IMR-90 (cell line): Measurements from ENCODE around the gene GPR132. TPM values are rescaled to one million over a fixed set of nuclear protein-coding genes. Genes with fewer than 3 reads are reported as not detected.

Experiments
- ATAC-seq: fragments of 200-7000 bp; cut with Tn5 transposase; 2 replicates; pipeline ENCODE4 v1.9.1; 2020; ENCODE audit warnings: low read depth, mild to moderate bottlenecking, moderate library complexity
- BruUV-seq: library from RNA; stranded (reverse); fragments of 400-500 nt; replicated peaks from 2 replicates; lab custom pipeline; 2021; lab: Mats Ljungman, UMichigan
- CTCF ChIA-PET: fragments of 300-600 bp; formaldehyde crosslinking; extraction: SDS; loops from one replicate; lab custom pipeline; 2021; ENCODE audit warnings: antibody characterized with exemption; lab: Yijun Ruan, JAX
- POLR2A ChIA-PET: fragments of 300-600 bp; sonication (Branson Sonifier 250); formaldehyde crosslinking; loops from one replicate; lab custom pipeline; 2022; ENCODE audit warnings: antibody characterized with exemption; ENCODE audit not compliant: unreplicated experiment; lab: Charles Lee
- DNase-seq: peaks from one replicate; pipeline ENCODE4 v3.0.0; 2013
- H2AFZ ChIP-seq: replicated peaks from 2 replicates; pipeline ENCODE3; 2013; ENCODE audit warnings: low read length, mild to moderate bottlenecking; ENCODE audit not compliant: poor library complexity
- H2AK5ac ChIP-seq: 2 replicates; pipeline ENCODE4 v1.6.1; 2013; ENCODE audit warnings: low read depth, low read length, inconsistent platforms
- H2AK9ac ChIP-seq: replicated peaks from 2 replicates; pipeline ENCODE3; 2013; ENCODE audit warnings: mild to moderate bottlenecking, low read depth, low read length, moderate library complexity; ENCODE audit not compliant: poor library complexity
- H2BK120ac ChIP-seq: 2 replicates; pipeline ENCODE4 v1.6.1; 2013; ENCODE audit warnings: low read depth, low read length, inconsistent platforms
- H2BK15ac ChIP-seq: 3 replicates; pipeline ENCODE4 v1.6.1; 2013; ENCODE audit warnings: low read depth, low read length, inconsistent platforms
- H2BK20ac ChIP-seq: 2 replicates; pipeline ENCODE4 v1.6.1; 2013; ENCODE audit warnings: low read depth, mild to moderate bottlenecking, inconsistent platforms, low read length, moderate library complexity
- H2BK5ac ChIP-seq: 2 replicates; pipeline ENCODE4 v1.6.1; 2013; ENCODE audit warnings: mild to moderate bottlenecking, low read depth, low read length, inconsistent platforms; ENCODE audit not compliant: poor library complexity, severe bottlenecking
- H3K14ac ChIP-seq: replicated peaks from 2 replicates; pipeline ENCODE4 v1.6.1; 2013; ENCODE audit warnings: low read depth, low read length, inconsistent platforms
- H3K18ac ChIP-seq: 2 replicates; pipeline ENCODE4 v1.6.1; 2013; ENCODE audit warnings: low read depth, low read length, control low read depth
- H3K23ac ChIP-seq: 2 replicates; pipeline ENCODE4 v1.6.1; 2013; ENCODE audit warnings: low read depth, low read length, inconsistent platforms
- H3K27ac ChIP-seq: 2 replicates; pipeline ENCODE4 v1.5.1; 2013; ENCODE audit warnings: mild to moderate bottlenecking, control low read depth, low read length; ENCODE audit not compliant: insufficient read depth
- H3K27me3 ChIP-seq: 2 replicates; pipeline ENCODE4 v1.6.1; 2013; ENCODE audit warnings: low read length; ENCODE audit not compliant: control insufficient read depth, insufficient read depth
- H3K36me3 ChIP-seq: 2 replicates; pipeline ENCODE4 v1.6.1; 2013; ENCODE audit warnings: low read length, mixed read lengths; ENCODE audit not compliant: control insufficient read depth, insufficient read depth
- H3K4ac ChIP-seq: 2 replicates; pipeline ENCODE4 v1.6.1; 2013; ENCODE audit warnings: low read depth, low read length, inconsistent platforms
- H3K4me1 ChIP-seq: 2 replicates; pipeline ENCODE4 v1.6.1; 2013; ENCODE audit warnings: low read length, mixed read lengths; ENCODE audit not compliant: control insufficient read depth, insufficient read depth
- H3K4me2 ChIP-seq: 2 replicates; pipeline ENCODE4 v1.6.1; 2013; ENCODE audit warnings: low read depth, mild to moderate bottlenecking, control low read depth, low read length, moderate library complexity
- H3K4me3 ChIP-seq: 2 replicates; pipeline ENCODE4 v1.5.1; 2013; ENCODE audit warnings: low read depth, mild to moderate bottlenecking, control low read depth, low read length, moderate library complexity; ENCODE audit not compliant: insufficient read depth
- H3K56ac ChIP-seq: 2 replicates; pipeline ENCODE4 v1.6.1; 2013; ENCODE audit warnings: low read length, inconsistent platforms; ENCODE audit not compliant: insufficient read depth; ENCODE audit errors: extremely low read depth
- H3K79me1 ChIP-seq, 2 experiments: 2 replicates each; pipeline ENCODE4 v1.6.1; 2013; ENCODE audit warnings: low read length in 2 of 2, inconsistent platforms in 1 of 2, low read depth in 1 of 2
- H3K9ac ChIP-seq: 2 replicates; pipeline ENCODE4 v1.6.1; 2013; ENCODE audit warnings: low read depth, low read length, control low read depth
- H3K9me1 ChIP-seq: 2 replicates; pipeline ENCODE4 v1.6.1; 2013; ENCODE audit warnings: low read length, inconsistent platforms; ENCODE audit not compliant: insufficient read depth
- H3K9me3 ChIP-seq: 2 replicates; pipeline ENCODE4 v1.6.1; 2013; ENCODE audit warnings: low read length; ENCODE audit not compliant: control insufficient read depth, insufficient read depth
- H4K20me1 ChIP-seq: 2 replicates; pipeline ENCODE4 v1.6.1; 2013; ENCODE audit warnings: low read length, inconsistent platforms; ENCODE audit not compliant: insufficient read depth
- H4K5ac ChIP-seq: 2 replicates; pipeline ENCODE4 v1.6.1; 2013; ENCODE audit warnings: mild to moderate bottlenecking, low read depth, low read length, control low read depth
- H4K8ac ChIP-seq, 2 experiments: 2 replicates each; pipeline ENCODE4 v1.6.1; 2013; ENCODE audit warnings: low read depth in 2 of 2, low read length in 2 of 2, control low read depth in 1 of 2, inconsistent platforms in 1 of 2
- H4K91ac ChIP-seq: 2 replicates; pipeline ENCODE4 v1.6.1; 2013; ENCODE audit warnings: low read depth, low read length, inconsistent platforms; ENCODE audit not compliant: insufficient read depth
- BHLHE40 ChIP-seq: fragments of 150-350 bp; IDR thresholded peaks from 2 replicates; pipeline ENCODE4 v1.6.1; 2016; ENCODE audit warnings: mild to moderate bottlenecking, low read depth, low read length
- RAD21 ChIP-seq: IDR thresholded peaks from 2 replicates; pipeline ENCODE4 v1.6.1; 2012; ENCODE audit warnings: low read length, improper control_type of control experiment
- RCOR1 ChIP-seq: IDR thresholded peaks from 2 replicates; pipeline ENCODE4 v1.6.1; 2012; ENCODE audit warnings: mild to moderate bottlenecking, low read length, improper control_type of control experiment; ENCODE audit not compliant: insufficient replicate concordance
- WGBS, 2 experiments: methylation state at CpG; one replicate each; pipeline versions ENCODE4 v1.1.5 to v1.1.7; 2013; ENCODE audit warnings: missing lambda C conversion rate in 2 of 2; ENCODE audit not compliant: insufficient read length in 1 of 2; ENCODE audit errors: extremely low coverage in 2 of 2; 5-methylcytosine and 5-hydroxymethylcytosine counted together
- dilution Hi-C: fragments of 300-500 bp; cut with HindIII; formaldehyde crosslinking; loops from one replicate; pipeline ENCODE4 v1.14.3; 2018; ENCODE audit warnings: low sequenced_read_pairs; ENCODE audit not compliant: unreplicated experiment
- in situ Hi-C: fragments of 300-500 bp; cut with MboI; formaldehyde crosslinking; loops from 3 replicates; pipeline ENCODE4 v1.14.3; 2019; ENCODE audit warnings: low sequenced_read_pairs, inconsistent platforms, mixed read lengths
- intact Hi-C: fragments of 100-400 bp; cut with micrococcal nuclease; formaldehyde crosslinking; loops from 2 replicates; pipeline ENCODE4 v1.10.0; 2022
- polyA plus RNA-seq, 3 experiments: library from polyadenylated mRNA; depleted of rRNA; stranded (reverse); fragments of >200 nt; gene quantifications; 2 replicates each; pipeline ENCODE4 v1.2.3, GENCODE V29; 2012; ENCODE audit warnings: low replicate concordance in 1 of 3
- total RNA-seq: library from RNA; depleted of rRNA; stranded (reverse); fragments of >200 nt; gene quantifications from 2 replicates; pipeline ENCODE4 v1.2.3, GENCODE V29; 2012
- TF ChIP-seq, protein P1 (sequence below): conservative IDR thresholded peaks from 2 replicates; pipeline ENCODE4 v1.5.1; 2012; ENCODE audit warnings: mild to moderate bottlenecking, low read depth, low read length, improper control_type of control experiment

GPR132 gene
- total and polyA plus RNA-seq, 2 of the 4 experiments (the other 2 are of a cell fraction) = under 0.01 to 0.10 TPM

DNA sequence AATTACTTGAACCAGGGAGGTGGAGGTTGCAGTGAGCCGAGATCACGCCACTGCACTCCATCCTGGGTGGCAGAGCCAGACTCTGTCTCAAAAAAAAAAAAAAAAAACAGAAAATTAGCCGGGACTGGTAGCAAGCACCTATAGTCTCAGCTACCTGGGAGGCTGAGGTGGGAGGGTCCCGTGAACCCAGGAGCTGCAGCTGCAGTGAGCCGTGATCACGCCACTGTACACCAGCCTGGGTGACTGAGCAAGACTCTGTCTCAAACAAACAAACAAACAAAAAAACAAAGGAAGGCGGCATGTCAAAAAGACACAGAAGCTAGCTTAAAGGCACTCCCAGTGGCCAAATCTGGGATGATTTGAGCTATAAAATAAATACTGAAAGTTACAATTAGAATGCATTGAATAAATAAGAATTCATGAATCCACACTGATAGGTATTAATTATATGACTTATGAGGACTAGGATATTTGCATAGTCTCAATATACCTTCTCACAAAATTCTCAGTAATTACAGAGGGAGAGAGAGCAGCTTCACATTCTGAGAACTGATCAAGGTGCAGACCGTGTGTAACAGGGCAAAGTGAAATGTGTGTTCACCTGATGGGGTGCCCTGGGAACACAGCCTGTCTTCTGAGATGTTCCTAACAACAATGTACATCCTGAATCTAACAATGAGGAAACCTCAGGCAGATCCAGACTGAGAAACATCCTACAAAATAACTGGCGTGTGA, 42.7 kb upstream of the GPR132 start:
- Histone ChIP-seq H2BK20ac (no peak overlapping the region), H3K4me2 (no peak overlapping the region), H3K27me3 (peaks cover 29% of the 10 kb centered on the region), H3K9ac (no peak overlapping the region), H3K4me3 (no peak overlapping the region), H3K18ac (no peak overlapping the region), H2AK5ac (no peak overlapping the region), H4K91ac (no peak overlapping the region), H3K4ac (no peak overlapping the region), H3K23ac (no peak overlapping the region), H3K9me1 (no peaks in the 10 kb centered on the region), H3K36me3 (no peaks in the 10 kb centered on the region), H4K8ac (no peak overlapping the region), H4K5ac (no peak overlapping the region), H2BK120ac (no peak overlapping the region), H3K27ac (no peak overlapping the region), H2AK9ac (no peak overlapping the region), H3K79me1 (no peaks in the 10 kb centered on the region), H3K4me1 (no peaks in the 10 kb centered on the region), H4K20me1 (no peaks in the 10 kb centered on the region), H2AFZ (no peak overlapping the region), H2BK5ac (no peak overlapping the region), H2BK15ac (no peak overlapping the region), H3K9me3 (peaks cover 5% of the 10 kb centered on the region; the same call in 1 of the 2 replicates), H3K14ac (no peak overlapping the region), H3K56ac (no peak overlapping the region)
- WGBS, 2 experiments = no CpG with 5 or more reads among the region's 9 CpGs
- in situ Hi-C loops (no loop called here), dilution Hi-C loops (no loop called here), intact Hi-C loops (no loop called here)
- no peak for ATAC-seq
- DNase-seq = no peak
- ChIA-PET CTCF (interaction anchor here (0.6 to 1.2 kb wide), 3 partner anchors 9 to 180 kb away, joined by 3 to 6 read pairs (median 4); no protein-coding TSS in a partner anchor), POLR2A (interaction anchor here (0.6 kb wide), 1 partner anchor 10 kb away, joined by 3 read pairs; no protein-coding TSS in a partner anchor)
- TF ChIP-seq BHLHE40 (no peak), RCOR1 (no peak), RAD21 (no peak)
- TF ChIP-seq, protein P1, sequence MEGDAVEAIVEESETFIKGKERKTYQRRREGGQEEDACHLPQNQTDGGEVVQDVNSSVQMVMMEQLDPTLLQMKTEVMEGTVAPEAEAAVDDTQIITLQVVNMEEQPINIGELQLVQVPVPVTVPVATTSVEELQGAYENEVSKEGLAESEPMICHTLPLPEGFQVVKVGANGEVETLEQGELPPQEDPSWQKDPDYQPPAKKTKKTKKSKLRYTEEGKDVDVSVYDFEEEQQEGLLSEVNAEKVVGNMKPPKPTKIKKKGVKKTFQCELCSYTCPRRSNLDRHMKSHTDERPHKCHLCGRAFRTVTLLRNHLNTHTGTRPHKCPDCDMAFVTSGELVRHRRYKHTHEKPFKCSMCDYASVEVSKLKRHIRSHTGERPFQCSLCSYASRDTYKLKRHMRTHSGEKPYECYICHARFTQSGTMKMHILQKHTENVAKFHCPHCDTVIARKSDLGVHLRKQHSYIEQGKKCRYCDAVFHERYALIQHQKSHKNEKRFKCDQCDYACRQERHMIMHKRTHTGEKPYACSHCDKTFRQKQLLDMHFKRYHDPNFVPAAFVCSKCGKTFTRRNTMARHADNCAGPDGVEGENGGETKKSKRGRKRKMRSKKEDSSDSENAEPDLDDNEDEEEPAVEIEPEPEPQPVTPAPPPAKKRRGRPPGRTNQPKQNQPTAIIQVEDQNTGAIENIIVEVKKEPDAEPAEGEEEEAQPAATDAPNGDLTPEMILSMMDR = no peak
- BruUV-seq = no TSS peak
